Naive B cell (primary cell): ENCODE data around the gene ECHS1. TPM values are rescaled to one million over a fixed set of nuclear protein-coding genes. Genes with fewer than 3 reads are reported as not detected.

Experiments
- ATAC-seq, 2 donors: fragments of 150-1000 bp; cut with Tn5 transposase; 2 replicates each; pipeline ENCODE4 v1.10.0; 2021; ENCODE audit warnings: low read depth in 2 of 2, mild to moderate bottlenecking in 2 of 2, moderate library complexity in 2 of 2
- DNase-seq: peaks from one replicate; pipeline ENCODE4 v3.0.0; 2022
- H3K27ac Mint-ChIP-seq, 6 donors: one replicate each; pipeline ENCODE4 v1.8.0; 2020 to 2022; ENCODE audit warnings: mild to moderate bottlenecking in 6 of 6, mixed read lengths in 6 of 6, moderate library complexity in 5 of 6, inconsistent platforms in 2 of 6
- H3K27me3 Mint-ChIP-seq, 3 donors: one replicate each; pipeline ENCODE4 v1.8.0; 2021 to 2022; ENCODE audit warnings: mixed read lengths in 3 of 3, mild to moderate bottlenecking in 1 of 3
- H3K36me3 Mint-ChIP-seq, 2 donors: one replicate each; pipeline ENCODE4 v1.8.0; 2020 to 2022; ENCODE audit warnings: mixed read lengths in 2 of 2, inconsistent platforms in 1 of 2, mild to moderate bottlenecking in 1 of 2
- H3K4me1 Mint-ChIP-seq, 3 donors: one replicate each; pipeline ENCODE4 v1.8.0; 2020 to 2022; ENCODE audit warnings: mixed read lengths in 3 of 3, inconsistent platforms in 1 of 3, mild to moderate bottlenecking in 1 of 3, moderate library complexity in 1 of 3
- H3K4me3 Mint-ChIP-seq, 8 donors: one replicate each; pipeline ENCODE4 v1.8.0; 2020 to 2022; ENCODE audit warnings: mild to moderate bottlenecking in 8 of 8, mixed read lengths in 8 of 8, moderate library complexity in 8 of 8, inconsistent platforms in 2 of 8
- H3K9me3 Mint-ChIP-seq, 7 donors: one replicate each; pipeline ENCODE4 v1.8.0; 2020 to 2022; ENCODE audit warnings: mixed read lengths in 7 of 7, mild to moderate bottlenecking in 5 of 7, inconsistent platforms in 2 of 7, moderate library complexity in 1 of 7
- polyA plus RNA-seq, 6 donors: library from polyadenylated mRNA; unstranded; fragments of 300-500 nt; fragmentation: Illumina TruSeq; gene quantifications; one replicate each; pipeline ENCODE4 v1.2.3, GENCODE V29; 2021; ENCODE audit warnings: low read depth in 6 of 6

Gene ECHS1
- polyA plus RNA-seq, 6 donors from 2014 or later, result 89.3 to 121 (median 110) TPM

- Mint-ChIP-seq H3K4me3 (peak overlapping the region in 5 of 8 donors; percentile 16 to 71 (median 41)), H3K27me3 (no peaks in the 10 kb centered on the region), H3K36me3 (peaks cover 40 to 60% of the 10 kb centered on the region in 2 donors), H3K27ac (peak overlapping the region in 1 of 6 donors; percentile 8), H3K4me1 (peaks cover 35 to 46% (median 36%) of the 10 kb centered on the region in 3 donors), H3K9me3 (peaks cover 0 to 4% (median 3%) of the 10 kb centered on the region in 7 donors)
- DNase-seq (no peak), ATAC-seq (no peak)
Measured at GRCh38 chr10:133405844-133406527, 32.8 kb upstream of the ECHS1 start.

GRCh38 chr10:133405272-133405671, 32.1 kb upstream of the ECHS1 start:
- peaks cover 41 to 48% (median 43%) of the 10 kb centered on the region in 3 donors for H3K4me1 Mint-ChIP-seq
- DNase-seq, result no peak
- peak overlapping the region in 1 of 8 donors; percentile 16 for H3K4me3 Mint-ChIP-seq
- H3K27ac Mint-ChIP-seq, result peak overlapping the region in 3 of 6 donors; percentile 2 to 8 (median 5)
- H3K27me3 Mint-ChIP-seq, result no peaks in the 10 kb centered on the region
- no peak for ATAC-seq
- peaks cover 0 to 2% (median 0%) of the 10 kb centered on the region in 7 donors for H3K9me3 Mint-ChIP-seq
- peaks cover 35 to 53% of the 10 kb centered on the region in 2 donors for H3K36me3 Mint-ChIP-seq

GRCh38 chr10:133403784-133404183, 30.6 kb upstream of the ECHS1 start:
- peaks cover 38 to 51% (median 47%) of the 10 kb centered on the region in 3 donors for H3K4me1 Mint-ChIP-seq
- H3K27ac Mint-ChIP-seq, result peak overlapping the region in 1 of 6 donors; percentile 29
- peaks cover 22 to 38% of the 10 kb centered on the region in 2 donors for H3K36me3 Mint-ChIP-seq
- H3K9me3 Mint-ChIP-seq, result no peaks in the 10 kb centered on the region
- no peak overlapping the region for H3K4me3 Mint-ChIP-seq
- H3K27me3 Mint-ChIP-seq, result no peaks in the 10 kb centered on the region
- no peak for DNase-seq
- ATAC-seq, result no peak

- peaks cover 37 to 51% (median 47%) of the 10 kb centered on the region in 3 donors for H3K4me1 Mint-ChIP-seq
- peak overlapping the region in 2 of 6 donors; percentile 29 to 41 for H3K27ac Mint-ChIP-seq
- H3K4me3 Mint-ChIP-seq, result no peak overlapping the region
- peaks cover 18 to 33% of the 10 kb centered on the region in 2 donors for H3K36me3 Mint-ChIP-seq
- DNase-seq (no peak), ATAC-seq (no peak)
- H3K9me3 Mint-ChIP-seq, result no peaks in the 10 kb centered on the region
- H3K27me3 Mint-ChIP-seq, result no peaks in the 10 kb centered on the region
Measured at GRCh38 chr10:133403359-133403758, 30.2 kb upstream of the ECHS1 start.

- no peak overlapping the region for H3K4me3 Mint-ChIP-seq
- peak overlapping the region in 1 of 6 donors; percentile 28 for H3K27ac Mint-ChIP-seq
- ATAC-seq (no peak), DNase-seq (no peak)
- H3K27me3 Mint-ChIP-seq, result no peaks in the 10 kb centered on the region
- peaks cover 38 to 57% (median 52%) of the 10 kb centered on the region in 3 donors for H3K4me1 Mint-ChIP-seq
- H3K36me3 Mint-ChIP-seq, result peaks cover 10 to 24% of the 10 kb centered on the region in 2 donors
- H3K9me3 Mint-ChIP-seq, result no peaks in the 10 kb centered on the region
Measured at GRCh38 chr10:133401981-133402725, 29.0 kb upstream of the ECHS1 start.

GRCh38 chr10:133401500-133401899, 28.3 kb upstream of the ECHS1 start:
- DNase-seq (no peak), ATAC-seq (no peak)
- Mint-ChIP-seq H3K9me3 (no peaks in the 10 kb centered on the region), H3K4me3 (no peak overlapping the region), H3K27ac (peak overlapping the region in 2 of 6 donors; percentile 59 to 88), H3K27me3 (no peaks in the 10 kb centered on the region), H3K4me1 (peaks cover 41 to 55% (median 49%) of the 10 kb centered on the region in 3 donors), H3K36me3 (peaks cover 10 to 24% of the 10 kb centered on the region in 2 donors)

GRCh38 chr10:133400624-133401424, 27.7 kb upstream of the ECHS1 start:
- peak; percentile 64 to 67 for ATAC-seq
- H3K36me3 Mint-ChIP-seq, result peaks cover 6 to 24% of the 10 kb centered on the region in 2 donors
- no peak for DNase-seq
- peaks cover 36 to 48% (median 44%) of the 10 kb centered on the region in 3 donors for H3K4me1 Mint-ChIP-seq
- H3K27me3 Mint-ChIP-seq, result no peaks in the 10 kb centered on the region
- H3K27ac Mint-ChIP-seq, result peak overlapping the region in 4 of 6 donors; percentile 55 to 89 (median 68)
- H3K9me3 Mint-ChIP-seq, result no peaks in the 10 kb centered on the region
- peak overlapping the region in 4 of 8 donors; percentile 12 to 51 (median 24) for H3K4me3 Mint-ChIP-seq

GRCh38 chr10:133399123-133399601, 26.0 kb upstream of the ECHS1 start:
- no peak for ATAC-seq
- no peak for DNase-seq
- H3K9me3 Mint-ChIP-seq, result no peaks in the 10 kb centered on the region
- peaks cover 38 to 51% (median 48%) of the 10 kb centered on the region in 3 donors for H3K4me1 Mint-ChIP-seq
- no peaks in the 10 kb centered on the region for H3K27me3 Mint-ChIP-seq
- H3K36me3 Mint-ChIP-seq, result peaks cover 5 to 16% of the 10 kb centered on the region in 2 donors
- H3K4me3 Mint-ChIP-seq, result no peak overlapping the region
- no peak overlapping the region for H3K27ac Mint-ChIP-seq

- ATAC-seq (no peak), DNase-seq (no peak)
- Mint-ChIP-seq H3K4me3 (peak overlapping the region in 1 of 8 donors; percentile 57), H3K36me3 (peaks cover 0 to 8% of the 10 kb centered on the region in 2 donors), H3K4me1 (peaks cover 34 to 56% (median 47%) of the 10 kb centered on the region in 3 donors), H3K27ac (peak overlapping the region in 1 of 6 donors; percentile 78), H3K27me3 (no peaks in the 10 kb centered on the region), H3K9me3 (no peaks in the 10 kb centered on the region)
Measured at GRCh38 chr10:133397938-133398337, 24.8 kb upstream of the ECHS1 start.

- H3K36me3 Mint-ChIP-seq, result no peaks in the 10 kb centered on the region
- no peaks in the 10 kb centered on the region for H3K9me3 Mint-ChIP-seq
- H3K4me1 Mint-ChIP-seq, result peaks cover 34 to 62% (median 57%) of the 10 kb centered on the region in 3 donors
- no peak for ATAC-seq
- peak overlapping the region in 5 of 8 donors; percentile 25 to 91 (median 82) for H3K4me3 Mint-ChIP-seq
- no peak overlapping the region for H3K27ac Mint-ChIP-seq
- DNase-seq, result no peak
- no peaks in the 10 kb centered on the region for H3K27me3 Mint-ChIP-seq
Measured at GRCh38 chr10:133396035-133396624, 23.0 kb upstream of the ECHS1 start.

GRCh38 chr10:133394801-133395221, 21.7 kb upstream of the ECHS1 start:
- Mint-ChIP-seq H3K4me1 (peaks cover 37 to 62% (median 56%) of the 10 kb centered on the region in 3 donors), H3K4me3 (peak overlapping the region; percentile 82 to 95 (median 90)), H3K36me3 (no peaks in the 10 kb centered on the region), H3K27me3 (no peaks in the 10 kb centered on the region), H3K27ac (peak overlapping the region in 5 of 6 donors; percentile 72 to 95 (median 91)), H3K9me3 (no peaks in the 10 kb centered on the region)
- ATAC-seq (no peak), DNase-seq (no peak)

- ATAC-seq (peak; percentile 63 to 67), DNase-seq (peak; percentile 94)
- Mint-ChIP-seq H3K36me3 (no peaks in the 10 kb centered on the region), H3K27me3 (no peaks in the 10 kb centered on the region), H3K4me1 (peaks cover 35 to 62% (median 57%) of the 10 kb centered on the region in 3 donors), H3K4me3 (peak within 1 kb of the TSS; percentile 82 to 95 (median 90)), H3K9me3 (no peaks in the 10 kb centered on the region), H3K27ac (peak within 1 kb of the TSS; percentile 72 to 95 (median 90))
Measured at GRCh38 chr10:133394064-133394663, 21.0 kb upstream of the ECHS1 start, which contains the start of gene MTG1. MTG1 (plus strand) TSS chr10:133394157; CDS start chr10:133394221, 64 bp downstream.
